GM18511 (cell line): ENCODE data around the gene TTC28.
"Not testable (repeated sequence)": the region's sequence is repeated elsewhere in the genome, so short reads cannot be mapped to it uniquely, and the experiment has no call there.

Experiments used
- ATAC-seq: cut with Tn5 transposase; IDR thresholded peaks from one replicate; pipeline ENCODE4 v1.9.1; 2021; ENCODE audit warnings: mild to moderate bottlenecking, moderate library complexity; ENCODE audit not compliant: unreplicated experiment

Gene TTC28

GRCh38 chr22:28505416-28506149, 174.1 kb downstream of the TTC28 start:
- no peak for ATAC-seq

GRCh38 chr22:28500006-28500405, 179.6 kb downstream of the TTC28 start:
- no peak for ATAC-seq

GRCh38 chr22:28498044-28498443, 181.6 kb downstream of the TTC28 start:
- no peak for ATAC-seq

- ATAC-seq = no peak
Observed at GRCh38 chr22:28497188-28497587, 182.5 kb downstream of the TTC28 start.

- not testable (repeated sequence) for ATAC-seq
Observed at GRCh38 chr22:28491289-28491688, 188.4 kb downstream of the TTC28 start.

- no peak for ATAC-seq
Observed at GRCh38 chr22:28488825-28489224, 190.8 kb downstream of the TTC28 start.

- ATAC-seq = no peak
Observed at GRCh38 chr22:28484662-28485061, 195.0 kb downstream of the TTC28 start.

- ATAC-seq = no peak
Observed at GRCh38 chr22:28481725-28482124, 197.9 kb downstream of the TTC28 start.

GRCh38 chr22:28480000-28480715, 199.5 kb downstream of the TTC28 start:
- ATAC-seq = no peak

- no peak for ATAC-seq
Observed at GRCh38 chr22:28478564-28478963, 201.1 kb downstream of the TTC28 start.

GRCh38 chr22:28477556-28477955, 202.1 kb downstream of the TTC28 start:
- ATAC-seq = no peak

GRCh38 chr22:28474330-28474729, 205.3 kb downstream of the TTC28 start:
- ATAC-seq = no peak

- no peak for ATAC-seq
Observed at GRCh38 chr22:28473258-28473657, 206.4 kb downstream of the TTC28 start.

- not testable (repeated sequence) for ATAC-seq
Observed at GRCh38 chr22:28467055-28467454, 212.6 kb downstream of the TTC28 start.

- no peak for ATAC-seq
Observed at GRCh38 chr22:28466399-28466798, 213.2 kb downstream of the TTC28 start.

- no peak for ATAC-seq
Observed at GRCh38 chr22:28465841-28466240, 213.8 kb downstream of the TTC28 start.

- no peak for ATAC-seq
Observed at GRCh38 chr22:28464127-28464526, 215.5 kb downstream of the TTC28 start.

- not testable (repeated sequence) for ATAC-seq
Observed at GRCh38 chr22:28463408-28463807, 216.2 kb downstream of the TTC28 start.

- ATAC-seq = no peak
Observed at GRCh38 chr22:28462901-28463300, 216.7 kb downstream of the TTC28 start.

- ATAC-seq = no peak
Observed at GRCh38 chr22:28462041-28462440, 217.6 kb downstream of the TTC28 start.

- no peak for ATAC-seq
Observed at GRCh38 chr22:28454431-28455064, 225.1 kb downstream of the TTC28 start.

- no peak for ATAC-seq
Observed at GRCh38 chr22:28450109-28450508, 229.5 kb downstream of the TTC28 start.
